HG03457 (cell line): ENCODE data around the gene KRTAP13-4.

Source experiments
- ATAC-seq: cut with Tn5 transposase; IDR thresholded peaks from one replicate; pipeline ENCODE4 v1.9.1; 2021; ENCODE audit warnings: moderate number of reproducible peaks; ENCODE audit not compliant: unreplicated experiment

Gene KRTAP13-4, protein sequence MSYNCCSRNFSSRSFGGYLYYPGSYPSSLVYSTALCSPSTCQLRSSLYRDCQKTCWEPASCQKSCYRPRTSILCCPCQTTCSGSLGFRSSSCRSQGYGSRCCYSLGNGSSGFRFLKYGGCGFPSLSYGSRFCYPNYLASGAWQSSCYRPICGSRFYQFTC

DNA sequence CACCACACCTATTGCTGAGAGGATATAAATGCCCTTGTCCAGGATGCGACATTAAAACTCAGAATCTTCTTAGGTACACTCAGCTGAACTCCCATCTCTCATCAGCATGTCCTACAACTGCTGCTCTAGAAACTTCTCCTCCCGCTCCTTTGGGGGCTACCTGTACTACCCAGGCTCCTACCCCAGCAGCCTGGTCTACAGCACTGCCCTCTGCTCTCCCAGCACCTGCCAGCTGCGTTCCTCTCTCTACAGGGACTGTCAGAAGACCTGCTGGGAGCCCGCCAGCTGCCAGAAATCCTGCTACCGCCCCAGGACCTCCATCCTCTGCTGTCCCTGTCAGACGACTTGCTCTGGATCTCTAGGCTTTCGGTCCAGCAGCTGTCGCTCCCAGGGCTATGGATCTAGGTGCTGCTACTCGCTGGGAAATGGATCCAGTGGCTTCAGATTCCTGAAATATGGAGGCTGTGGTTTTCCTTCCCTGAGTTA is at the start of gene KRTAP13-4:
Gene KRTAP13-4, plus strand, starts transcription at position 51 of the 486 bp plus-strand sequence. Its CDS starts 56 bp downstream, at position 107.
- no peak for ATAC-seq

DNA sequence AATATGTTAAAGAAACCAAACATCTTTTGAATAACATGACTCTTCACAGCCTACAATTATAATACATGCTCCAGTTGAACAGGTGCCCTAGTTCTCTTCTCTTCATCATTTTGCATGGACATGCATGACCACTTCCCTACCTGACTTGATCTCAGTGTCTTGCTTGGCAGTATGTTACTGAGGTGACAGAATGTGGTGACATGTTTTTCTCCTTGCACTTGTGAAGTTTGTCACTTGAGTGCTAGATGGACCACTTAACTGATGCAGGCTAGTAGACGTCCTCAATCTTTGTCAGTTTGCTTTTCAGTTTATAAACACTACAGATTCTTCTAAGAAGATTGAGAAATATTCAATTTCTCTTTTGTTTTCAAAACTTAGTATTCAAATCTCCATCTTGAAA is 47.8 kb upstream of the KRTAP13-4 start:
- no peak for ATAC-seq

DNA sequence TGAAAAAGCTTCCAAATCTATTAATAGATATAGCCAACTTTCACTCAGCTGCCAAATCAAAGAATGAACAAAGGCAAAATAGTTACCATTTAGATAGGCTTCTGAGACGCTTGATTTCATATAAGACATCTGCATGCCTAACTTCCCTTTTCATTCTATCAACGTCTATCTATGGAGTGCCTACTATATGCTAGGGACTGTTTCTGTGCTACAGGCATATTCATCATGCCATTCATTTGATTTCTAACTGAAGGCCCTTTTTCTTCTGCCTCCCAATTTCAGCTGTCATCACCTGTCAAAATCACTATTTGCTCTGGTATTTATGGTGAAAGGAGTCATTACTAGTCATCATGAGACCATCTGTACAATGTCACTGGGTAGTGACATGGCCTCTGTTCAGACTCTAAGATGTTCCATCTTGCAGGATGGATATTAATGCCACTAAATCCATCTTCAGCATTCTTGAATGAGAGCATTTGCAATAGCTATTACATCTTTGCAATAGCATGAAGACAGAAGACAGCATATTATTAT is 38.5 kb upstream of the KRTAP13-4 start:
- ATAC-seq: no peak

DNA sequence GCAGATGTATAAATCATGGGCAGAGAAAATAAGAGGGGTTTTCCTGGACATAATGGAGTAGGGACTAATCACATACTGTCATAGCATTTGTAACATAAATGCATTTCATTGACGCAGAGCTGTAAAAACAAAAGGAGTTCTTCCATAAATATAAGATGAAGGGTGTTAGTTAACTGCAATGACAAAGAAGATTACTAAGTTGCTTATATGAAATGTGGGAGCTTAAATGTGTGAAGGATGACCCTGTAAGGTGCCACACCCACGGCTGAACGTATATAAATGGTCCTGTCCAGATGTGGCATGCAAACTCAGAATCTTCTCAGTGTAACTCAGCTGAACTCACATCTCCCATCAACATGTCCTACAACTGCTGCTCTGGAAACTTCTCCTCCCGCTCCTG is 34.3 kb upstream of the KRTAP13-4 start, which contains the start of gene KRTAP13-1:
Gene KRTAP13-1, plus strand, starts transcription at position 301 of the 400 bp plus-strand sequence. Its CDS starts 56 bp downstream, at position 357.
- ATAC-seq: no peak

DNA sequence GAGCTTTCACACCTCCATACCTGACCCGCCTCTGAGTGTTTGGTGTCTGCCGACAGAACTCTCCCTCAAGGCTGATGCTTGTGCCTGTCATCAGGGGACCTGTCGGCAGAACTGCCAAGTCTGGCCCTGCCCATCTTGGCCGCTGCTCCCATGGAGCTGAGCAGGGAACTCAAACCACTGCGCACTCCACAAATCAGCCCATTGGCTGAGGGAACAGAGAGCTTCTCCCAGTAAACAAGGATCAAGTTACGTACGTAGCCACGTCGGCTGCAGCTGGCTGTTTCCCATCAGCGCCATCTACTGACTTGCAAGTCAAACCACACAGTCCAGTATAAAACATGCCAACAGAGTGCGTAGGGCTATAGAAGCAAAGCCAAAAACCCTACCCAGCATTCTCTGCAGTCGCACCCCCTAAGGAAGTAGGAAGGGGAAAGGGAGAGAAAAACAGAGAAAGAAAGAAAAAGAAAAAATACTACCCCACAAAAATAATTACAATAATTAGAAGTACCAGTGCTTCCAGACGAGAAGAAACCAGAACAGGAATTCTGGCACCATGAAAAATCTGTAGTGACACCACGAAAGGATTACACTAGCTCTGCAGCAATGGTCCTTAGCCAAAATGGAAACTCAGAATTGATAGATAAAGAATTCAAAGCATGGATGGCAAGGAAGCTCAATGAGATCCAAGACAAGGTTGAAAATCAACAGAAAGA is 21.1 kb upstream of the KRTAP13-4 start:
- ATAC-seq: no peak

DNA sequence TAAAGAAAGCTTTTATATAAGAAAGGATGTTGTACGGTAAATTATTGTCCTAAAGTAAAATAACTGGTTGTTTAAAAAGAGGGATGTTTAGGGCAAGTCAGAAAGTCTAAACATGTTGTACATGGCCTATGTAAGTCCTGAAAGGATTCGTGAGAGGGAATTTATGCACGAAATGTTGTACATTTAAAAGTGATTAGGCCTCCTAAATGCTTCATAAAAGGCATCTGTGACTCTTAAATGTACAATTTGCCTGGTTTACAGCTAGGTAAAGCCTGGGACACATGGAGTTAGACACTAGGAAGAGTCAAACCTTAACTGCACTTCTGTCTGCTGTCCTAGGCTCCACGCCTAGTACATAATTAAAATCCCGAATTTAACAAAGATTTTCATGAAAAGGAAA is 14.0 kb upstream of the KRTAP13-4 start:
- ATAC-seq: no peak

DNA sequence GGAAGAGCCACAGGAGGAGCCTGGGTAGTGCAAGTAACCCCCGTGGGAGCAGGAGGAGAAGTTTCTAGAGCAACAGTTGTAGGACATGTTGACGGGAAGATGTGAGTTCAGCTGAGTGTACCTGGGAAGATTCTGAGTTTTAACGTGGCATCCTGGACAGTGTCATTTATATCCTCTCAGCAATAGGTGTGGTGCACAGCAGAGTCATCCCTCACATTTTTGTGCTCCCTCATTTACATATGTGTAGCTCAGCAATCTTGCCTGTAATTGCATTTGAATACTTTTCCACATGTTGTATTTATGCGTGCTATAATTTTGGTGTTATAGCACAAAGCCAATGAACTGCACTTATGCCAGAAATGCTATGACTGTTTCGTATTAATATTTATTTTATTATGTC is 4.2 kb upstream of the KRTAP13-4 start, which contains the start of gene KRTAP13-3:
Gene KRTAP13-3, minus strand, starts transcription at position 101 of the 400 bp plus-strand sequence. Its CDS starts 14 bp downstream, at position 87.
- no peak for ATAC-seq

DNA sequence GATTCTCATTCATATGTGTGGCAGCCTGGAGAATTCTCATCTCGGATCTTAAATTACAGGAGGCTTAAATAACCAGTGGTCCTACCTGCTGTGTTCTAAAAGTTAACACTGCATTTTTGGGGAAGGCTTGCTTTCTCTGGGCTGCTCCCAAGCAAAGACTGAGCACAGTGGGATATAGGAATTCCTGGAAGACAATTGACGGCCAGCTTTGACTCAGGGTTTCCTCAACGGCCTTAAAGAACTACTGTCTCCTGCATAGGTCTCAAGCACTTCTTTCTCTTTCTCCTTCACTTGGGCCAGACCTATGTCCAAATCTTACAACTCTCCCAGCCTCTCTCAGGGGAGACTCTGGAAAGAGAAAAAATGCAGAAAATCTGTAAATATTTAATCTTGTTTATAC is 3.3 kb upstream of the KRTAP13-4 start:
- ATAC-seq: no peak

DNA sequence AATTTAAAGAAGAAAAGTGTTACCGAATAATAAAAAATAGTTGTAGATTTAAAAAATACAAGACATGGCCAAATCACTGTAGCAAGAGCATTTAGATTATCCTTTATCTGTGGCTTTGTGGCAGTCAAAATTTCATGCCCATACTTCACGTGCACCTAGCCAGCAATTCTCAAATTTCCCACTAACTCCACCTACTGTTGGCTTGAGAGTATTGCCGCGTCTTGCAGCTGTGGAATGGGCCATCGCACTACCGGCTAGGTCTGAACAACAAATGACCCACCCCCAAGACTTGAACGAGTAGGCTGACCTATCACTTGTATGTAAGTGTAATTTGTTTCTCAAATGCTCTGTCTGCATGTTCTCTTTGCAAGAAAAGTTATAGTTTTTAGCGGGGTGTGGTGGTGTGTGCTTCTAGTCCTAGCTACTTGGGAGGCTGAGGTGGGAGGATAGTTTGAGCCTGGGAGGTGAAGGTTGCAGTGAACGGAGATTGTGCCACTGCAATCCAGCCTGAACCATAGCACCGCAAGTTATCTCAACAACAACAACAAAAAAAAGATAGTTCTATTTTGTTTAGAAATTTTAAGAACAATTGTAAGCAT is 4.1 kb downstream of the KRTAP13-4 start:
- no peak for ATAC-seq

DNA sequence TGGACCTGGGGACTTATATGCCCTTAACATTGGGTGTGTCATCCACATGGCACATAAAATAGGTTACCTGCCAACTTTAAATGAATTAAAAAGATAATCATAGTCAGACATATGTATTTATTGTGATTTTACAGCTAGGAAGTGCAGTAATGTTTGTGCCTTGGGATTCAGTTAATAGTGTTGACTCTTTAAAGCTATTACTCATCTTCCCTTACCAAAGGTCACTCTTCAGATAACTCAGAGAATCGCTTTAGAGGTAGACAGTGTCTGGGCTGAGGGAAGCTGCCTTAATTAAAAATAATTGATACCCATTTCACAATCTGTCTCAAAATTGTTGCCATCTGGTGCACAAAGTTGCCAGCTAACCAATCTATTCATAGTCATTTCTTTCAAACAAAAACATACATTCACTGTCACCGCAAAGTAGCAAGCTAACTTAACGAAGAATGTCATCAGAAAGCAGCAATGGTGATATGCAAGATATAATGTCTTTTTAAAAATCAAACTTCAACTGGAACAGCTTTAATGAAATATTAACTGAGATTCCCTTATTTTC is 7.1 kb downstream of the KRTAP13-4 start:
- ATAC-seq: no peak

DNA sequence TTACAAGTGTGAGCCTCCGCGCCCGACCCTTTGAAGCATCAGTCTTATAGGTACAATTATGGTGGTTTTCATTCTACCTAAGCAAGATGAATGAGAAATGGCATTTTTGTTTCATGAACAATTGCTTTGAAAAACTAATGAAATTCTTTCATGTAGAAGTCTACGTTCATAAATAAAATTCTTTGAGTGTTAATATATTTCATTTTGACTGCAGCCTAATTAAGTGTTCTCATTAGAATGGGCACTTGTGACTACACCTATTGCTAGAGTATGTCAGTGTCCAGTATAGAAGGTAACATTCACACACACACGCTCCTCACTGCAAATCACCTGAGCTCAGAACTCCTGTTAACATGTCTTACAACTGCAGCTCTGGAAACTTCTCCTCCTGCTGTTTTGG is 10.0 kb downstream of the KRTAP13-4 start, which contains the start of gene KRTAP15-1:
Gene KRTAP15-1, plus strand, starts transcription at position 301 of the 400 bp plus-strand sequence. Its CDS starts 53 bp downstream, at position 354.
- no peak for ATAC-seq

DNA sequence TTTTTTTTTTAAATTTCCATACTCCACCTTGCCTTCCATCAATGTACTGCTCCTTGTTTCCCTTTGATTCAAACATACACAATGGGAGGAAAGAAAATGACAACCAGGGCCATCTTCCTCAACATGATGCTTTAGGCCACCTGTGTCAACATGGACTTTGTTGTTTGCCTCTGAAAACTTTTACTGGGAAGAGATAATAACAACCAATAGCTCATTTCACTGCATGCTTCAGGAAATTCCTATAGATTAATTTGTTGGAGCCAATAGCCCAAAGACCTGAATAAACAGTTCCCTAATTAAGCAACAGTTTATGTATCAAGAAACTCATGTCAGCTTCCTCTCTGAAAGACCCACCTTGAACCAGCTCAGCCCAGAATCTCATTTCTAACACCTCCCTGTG is 13.2 kb downstream of the KRTAP13-4 start:
- ATAC-seq: no peak

DNA sequence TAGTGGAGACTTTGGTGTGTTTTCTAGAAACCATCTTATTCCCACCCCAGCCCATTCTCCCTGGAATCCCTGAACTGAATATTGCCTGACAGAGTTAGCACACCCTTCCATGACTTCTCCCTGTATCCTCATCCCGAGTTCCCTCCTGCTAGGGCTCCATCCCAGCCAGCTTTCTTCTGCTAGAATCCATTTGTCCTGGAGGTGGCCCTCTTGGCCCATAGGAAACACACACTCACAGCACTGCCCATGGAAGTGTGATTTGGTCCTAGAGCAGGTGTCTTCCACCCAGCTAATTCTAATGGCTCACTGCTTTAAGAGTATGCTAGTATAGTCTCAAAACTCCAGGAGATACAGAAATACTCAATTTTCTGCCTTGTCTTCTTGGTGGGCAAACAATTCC is 14.2 kb downstream of the KRTAP13-4 start:
- ATAC-seq: no peak

DNA sequence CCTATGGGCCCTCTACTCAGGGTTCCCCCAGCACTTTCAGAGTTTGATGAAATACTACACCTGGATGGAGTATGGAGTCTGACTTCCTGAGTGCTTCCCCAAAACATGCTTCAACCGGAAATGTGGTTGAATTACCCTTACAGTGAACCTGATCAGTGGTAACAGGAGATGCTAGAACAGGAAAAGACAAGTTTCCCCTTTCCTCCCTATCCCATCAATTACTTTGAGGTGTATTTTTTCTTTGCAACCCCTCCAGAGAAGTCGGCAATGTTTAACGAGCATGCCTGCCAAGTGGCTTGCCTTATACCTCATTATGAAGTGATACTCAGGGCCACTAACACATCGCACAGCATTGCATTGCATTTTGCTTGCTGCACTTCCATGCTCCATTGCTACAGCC is 17.0 kb downstream of the KRTAP13-4 start:
- ATAC-seq: no peak

DNA sequence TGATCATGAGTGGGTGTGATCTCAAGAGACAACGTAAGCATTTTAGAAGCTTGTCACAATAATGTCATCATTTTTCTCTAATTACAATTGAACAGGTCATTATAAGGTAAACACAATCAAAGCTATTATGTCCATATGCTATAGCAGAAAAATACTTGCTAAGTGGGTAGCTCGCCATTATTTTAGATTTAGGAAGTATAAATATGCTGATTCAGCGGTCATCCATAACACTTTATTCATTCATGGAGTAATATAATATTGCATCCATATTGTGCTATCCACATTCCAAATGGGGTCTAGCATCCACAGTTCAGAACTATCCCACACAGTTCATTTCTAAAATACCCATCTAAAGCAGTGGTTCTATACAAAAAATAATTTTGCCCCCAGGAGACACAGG is 18.5 kb downstream of the KRTAP13-4 start:
- ATAC-seq: no peak

DNA sequence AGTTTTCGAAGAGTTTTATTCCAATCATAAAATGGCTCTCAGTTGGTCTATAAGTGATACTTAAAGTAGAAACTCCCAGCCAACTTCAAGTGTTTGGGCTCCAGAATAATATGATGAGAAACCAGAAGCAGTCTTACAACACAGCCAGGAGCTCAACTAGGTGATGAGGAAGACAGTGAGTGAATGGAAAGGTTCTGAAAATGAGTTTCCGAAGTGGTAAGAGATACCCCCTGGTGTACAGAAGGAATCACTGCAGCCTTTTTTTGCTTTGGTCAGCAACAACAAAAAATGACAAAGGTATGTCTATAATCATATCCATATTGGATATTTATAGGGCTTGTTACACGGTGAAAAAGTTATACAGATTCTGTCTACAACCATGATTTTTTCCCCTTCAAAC is 33.7 kb downstream of the KRTAP13-4 start:
- ATAC-seq: no peak

DNA sequence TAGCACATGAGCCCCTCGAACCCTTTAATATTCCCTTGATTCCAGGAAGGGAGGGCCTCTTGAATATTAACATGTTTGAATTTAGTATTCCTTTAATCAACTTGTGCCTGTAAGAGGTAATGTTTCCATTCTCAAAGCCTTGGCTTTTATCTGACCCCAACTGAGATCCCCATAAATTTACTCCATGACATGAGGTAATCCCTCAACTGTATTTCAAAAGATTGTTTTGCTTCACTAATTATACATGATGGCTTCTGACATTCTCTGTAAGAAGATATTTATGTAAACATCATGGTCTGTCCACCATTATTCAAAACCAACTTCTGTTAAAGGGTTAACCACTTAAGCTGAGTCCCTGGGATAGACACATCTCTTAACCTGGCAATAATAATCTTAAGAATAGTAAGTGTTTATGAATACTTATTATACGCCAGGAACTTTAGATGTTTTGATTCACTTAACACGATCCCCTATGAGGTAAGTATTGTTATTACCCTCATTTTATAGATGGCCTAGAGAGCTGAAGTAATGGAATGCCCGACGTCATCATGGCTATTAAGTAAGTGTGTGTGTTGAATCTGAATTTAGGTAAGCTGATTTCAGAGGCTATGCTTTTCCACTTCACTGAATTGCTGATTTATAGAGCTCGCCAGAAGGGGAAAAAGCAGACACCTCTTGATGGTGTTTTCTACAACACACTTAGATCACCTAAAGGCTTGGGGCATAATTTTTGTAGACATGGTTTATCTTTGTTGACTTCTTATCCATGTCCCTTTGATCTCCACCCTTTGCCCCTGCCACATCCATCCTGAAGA is 39.1 kb downstream of the KRTAP13-4 start:
- no peak for ATAC-seq

DNA sequence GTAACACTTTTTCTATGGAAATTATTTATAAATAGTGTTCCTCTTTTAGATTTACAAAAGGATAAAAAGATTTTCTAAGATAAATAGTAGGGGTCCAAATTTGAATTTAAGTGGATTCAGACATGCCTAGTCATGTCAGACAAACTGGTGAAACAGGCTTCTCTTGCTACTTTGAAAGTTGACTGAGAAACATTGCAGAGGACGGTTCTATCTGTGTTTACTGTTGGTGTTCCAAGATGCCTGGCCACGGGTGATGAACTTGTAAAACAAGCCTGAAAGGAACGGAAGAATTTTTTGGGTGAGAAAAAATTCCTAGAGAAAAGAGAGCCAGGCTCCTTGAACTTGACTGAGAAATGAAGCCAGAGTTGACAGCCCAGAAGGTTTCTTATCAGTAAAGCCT is 48.0 kb downstream of the KRTAP13-4 start:
- no peak for ATAC-seq

DNA sequence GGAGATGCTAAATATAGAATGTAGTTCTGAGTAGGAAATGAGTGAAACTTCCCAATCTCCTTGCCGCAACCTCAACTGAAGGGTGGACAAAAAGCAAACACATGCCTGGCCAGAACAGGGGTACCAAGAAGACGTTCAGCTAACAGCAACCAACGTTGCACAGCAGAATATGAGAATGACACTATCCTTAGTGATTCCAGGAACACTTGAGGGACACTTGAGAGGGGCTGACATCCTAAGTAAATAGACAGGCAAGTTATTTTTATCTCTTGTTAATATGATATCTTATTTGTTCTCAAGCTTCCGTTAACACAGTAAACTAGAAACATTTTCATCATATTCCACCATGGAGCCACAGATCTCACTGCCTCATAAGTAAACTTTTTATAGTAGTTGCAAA is 49.2 kb downstream of the KRTAP13-4 start:
- no peak for ATAC-seq

DNA sequence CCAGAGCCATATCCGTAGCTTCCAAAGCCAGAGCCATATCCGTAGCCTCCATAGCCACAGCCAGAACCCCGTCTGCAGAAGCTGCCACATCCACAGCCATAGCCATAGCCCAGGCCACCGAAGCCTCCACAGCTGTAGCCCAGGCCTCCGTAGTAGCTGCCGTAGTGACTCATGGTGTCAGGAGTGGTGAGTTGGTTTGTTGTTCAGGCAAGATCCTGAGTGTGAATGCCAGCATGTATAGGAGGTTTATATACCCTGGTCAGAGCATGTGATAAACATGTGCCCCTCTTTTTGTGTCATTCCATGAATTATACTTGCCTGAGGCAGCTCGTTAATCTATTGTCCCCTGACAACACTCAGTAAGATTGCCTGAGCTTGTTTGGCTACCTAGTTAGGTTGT is 50.1 kb downstream of the KRTAP13-4 start, which contains the start of gene KRTAP19-1:
Gene KRTAP19-1, minus strand, starts transcription at position 223 of the 400 bp plus-strand sequence. Its CDS starts 50 bp downstream, at position 173.
- ATAC-seq: no peak
